Measurements from ENCODE around the gene ADA. TPM values are rescaled to one million over a fixed set of nuclear protein-coding genes. Genes with fewer than 3 reads are reported as not detected.

ADA gene
- total RNA-seq, 1 experiment from 2014 or later = 5.1 TPM

DNA sequence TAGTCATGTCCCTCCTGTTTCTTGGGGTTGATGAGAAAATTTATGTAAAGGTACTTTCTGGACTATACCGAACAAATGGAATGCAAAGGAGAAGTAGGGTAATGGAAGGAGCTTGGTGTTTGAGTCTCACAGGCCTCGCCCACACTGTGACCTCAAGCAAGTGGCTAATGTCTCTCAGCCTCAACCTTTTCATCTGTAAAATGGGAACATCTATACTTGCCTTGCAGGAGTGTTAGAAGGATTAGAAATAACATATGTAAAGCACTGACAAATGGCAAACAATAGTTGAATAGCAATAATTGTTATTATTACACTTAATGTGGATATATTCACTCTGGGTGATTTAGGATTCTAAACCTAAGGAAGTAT, 78.0 kb downstream of the ADA start:
- peaks cover 27% of the 10 kb centered on the region for H3K4me1 Mint-ChIP-seq (ENCODE audit: insufficient read depth, unreplicated experiment)
- TF ChIP-seq, protein P1, sequence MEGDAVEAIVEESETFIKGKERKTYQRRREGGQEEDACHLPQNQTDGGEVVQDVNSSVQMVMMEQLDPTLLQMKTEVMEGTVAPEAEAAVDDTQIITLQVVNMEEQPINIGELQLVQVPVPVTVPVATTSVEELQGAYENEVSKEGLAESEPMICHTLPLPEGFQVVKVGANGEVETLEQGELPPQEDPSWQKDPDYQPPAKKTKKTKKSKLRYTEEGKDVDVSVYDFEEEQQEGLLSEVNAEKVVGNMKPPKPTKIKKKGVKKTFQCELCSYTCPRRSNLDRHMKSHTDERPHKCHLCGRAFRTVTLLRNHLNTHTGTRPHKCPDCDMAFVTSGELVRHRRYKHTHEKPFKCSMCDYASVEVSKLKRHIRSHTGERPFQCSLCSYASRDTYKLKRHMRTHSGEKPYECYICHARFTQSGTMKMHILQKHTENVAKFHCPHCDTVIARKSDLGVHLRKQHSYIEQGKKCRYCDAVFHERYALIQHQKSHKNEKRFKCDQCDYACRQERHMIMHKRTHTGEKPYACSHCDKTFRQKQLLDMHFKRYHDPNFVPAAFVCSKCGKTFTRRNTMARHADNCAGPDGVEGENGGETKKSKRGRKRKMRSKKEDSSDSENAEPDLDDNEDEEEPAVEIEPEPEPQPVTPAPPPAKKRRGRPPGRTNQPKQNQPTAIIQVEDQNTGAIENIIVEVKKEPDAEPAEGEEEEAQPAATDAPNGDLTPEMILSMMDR (IDR thresholded peaks at IDR 0.05; ENCODE audit: unreplicated experiment) = no peak
- ChIA-PET POLR2A (interaction anchor here (0.6 to 2.6 kb wide), 29 partner anchors 10 to 845 kb away, joined by 3 to 26 read pairs (median 5); partner anchors contain the start of genes OSER1, SERINC3 and TTPAL), CTCF (interaction anchor here (0.5 to 2.1 kb wide), 9 partner anchors 9 to 344 kb away, joined by 3 to 9 read pairs (median 3); partner anchors contain the start of gene PKIG)
- intact Hi-C loops (cut with micrococcal nuclease) = loop anchor here (5.0 kb wide), 1 partner anchor 51 kb away; the partner anchor contains the start of gene SERINC3
- H3K9me3 Mint-ChIP-seq (ENCODE audit: unreplicated experiment) = peaks cover 4% of the 10 kb centered on the region
- H3K27ac Mint-ChIP-seq (ENCODE audit: low read depth, unreplicated experiment) = peak overlapping the region; percentile 55
- peak overlapping the region; percentile 45 for H3K4me3 Mint-ChIP-seq (ENCODE audit: unreplicated experiment)
- DNase-seq (ENCODE audit: unreplicated experiment) = no peak
- no peaks in the 10 kb centered on the region for H3K27me3 Mint-ChIP-seq (ENCODE audit: insufficient read depth, unreplicated experiment)
- H3K36me3 Mint-ChIP-seq (ENCODE audit: insufficient read depth, unreplicated experiment) = peaks cover 6% of the 10 kb centered on the region
- no TSS peak for BruUV-seq (replicated peaks)

DNA sequence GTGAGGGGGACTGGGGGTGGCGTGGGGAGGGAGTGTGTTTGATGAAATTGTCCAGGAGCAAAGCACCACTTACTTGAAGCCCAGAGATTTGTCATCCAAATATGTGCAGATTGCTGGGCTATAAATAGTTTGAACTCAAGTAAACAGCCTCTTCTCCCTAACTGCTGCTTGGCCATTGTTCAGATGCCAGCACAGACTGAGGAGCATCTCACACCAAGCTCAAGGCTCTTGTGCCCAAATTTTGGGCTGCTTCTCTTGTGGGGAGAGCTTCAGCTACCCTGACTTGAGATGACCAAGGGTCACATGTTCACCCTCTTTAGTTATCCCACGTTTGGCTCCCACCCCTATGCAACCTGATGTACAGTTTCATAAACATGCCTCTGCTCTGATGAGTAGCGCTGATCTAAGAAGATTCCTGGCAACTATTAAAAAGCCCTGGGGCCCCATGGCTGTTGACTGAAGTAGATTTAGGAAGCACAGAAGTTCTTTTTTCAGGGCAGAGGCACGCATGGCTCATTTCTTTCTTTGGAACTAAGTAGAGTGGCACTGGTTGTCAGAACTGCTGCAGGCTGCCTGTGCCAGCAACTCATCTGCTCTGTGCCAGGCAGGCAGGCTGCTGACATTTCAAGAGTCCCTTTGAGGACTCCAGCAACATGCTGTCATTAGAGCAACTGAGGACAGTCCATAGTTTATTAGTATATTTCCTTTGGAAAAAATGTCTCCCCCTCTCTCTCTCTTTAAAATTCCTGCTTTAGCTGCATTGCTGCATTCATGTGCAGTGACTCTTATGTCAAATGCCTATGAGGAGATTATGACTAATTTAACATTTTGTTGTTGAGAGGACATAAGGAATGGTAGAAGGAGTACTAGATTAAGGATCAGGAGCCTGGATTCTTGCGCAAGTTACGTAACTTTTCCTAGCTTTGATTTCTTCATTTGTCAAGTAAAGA, 78.7 kb downstream of the ADA start:
- peaks cover 27% of the 10 kb centered on the region for H3K4me1 Mint-ChIP-seq (ENCODE audit: insufficient read depth, unreplicated experiment)
- intact Hi-C loops (cut with micrococcal nuclease) = loop anchor here (5.0 kb wide), 1 partner anchor 51 kb away; the partner anchor contains the start of gene SERINC3
- peaks cover 6% of the 10 kb centered on the region for H3K36me3 Mint-ChIP-seq (ENCODE audit: insufficient read depth, unreplicated experiment)
- ChIA-PET CTCF (interaction anchor here (0.5 to 2.1 kb wide), 12 partner anchors 10 to 344 kb away, joined by 3 to 9 read pairs (median 3); partner anchors contain the start of gene PKIG), POLR2A (interaction anchor here (0.6 to 2.6 kb wide), 31 partner anchors 9 to 364 kb away, joined by 3 to 26 read pairs (median 4); partner anchors contain the start of genes OSER1, SERINC3 and TTPAL)
- DNase-seq (ENCODE audit: unreplicated experiment) = peak; percentile 85
- no peaks in the 10 kb centered on the region for H3K27me3 Mint-ChIP-seq (ENCODE audit: insufficient read depth, unreplicated experiment)
- H3K4me3 Mint-ChIP-seq (ENCODE audit: unreplicated experiment) = peak overlapping the region; percentile 45
- H3K27ac Mint-ChIP-seq (ENCODE audit: low read depth, unreplicated experiment) = peak overlapping the region; percentile 55
- no TSS peak for BruUV-seq (replicated peaks)
- H3K9me3 Mint-ChIP-seq (ENCODE audit: unreplicated experiment) = no peaks in the 10 kb centered on the region
- TF ChIP-seq, protein P1 (IDR thresholded peaks at IDR 0.05; ENCODE audit: unreplicated experiment) = no peak

DNA sequence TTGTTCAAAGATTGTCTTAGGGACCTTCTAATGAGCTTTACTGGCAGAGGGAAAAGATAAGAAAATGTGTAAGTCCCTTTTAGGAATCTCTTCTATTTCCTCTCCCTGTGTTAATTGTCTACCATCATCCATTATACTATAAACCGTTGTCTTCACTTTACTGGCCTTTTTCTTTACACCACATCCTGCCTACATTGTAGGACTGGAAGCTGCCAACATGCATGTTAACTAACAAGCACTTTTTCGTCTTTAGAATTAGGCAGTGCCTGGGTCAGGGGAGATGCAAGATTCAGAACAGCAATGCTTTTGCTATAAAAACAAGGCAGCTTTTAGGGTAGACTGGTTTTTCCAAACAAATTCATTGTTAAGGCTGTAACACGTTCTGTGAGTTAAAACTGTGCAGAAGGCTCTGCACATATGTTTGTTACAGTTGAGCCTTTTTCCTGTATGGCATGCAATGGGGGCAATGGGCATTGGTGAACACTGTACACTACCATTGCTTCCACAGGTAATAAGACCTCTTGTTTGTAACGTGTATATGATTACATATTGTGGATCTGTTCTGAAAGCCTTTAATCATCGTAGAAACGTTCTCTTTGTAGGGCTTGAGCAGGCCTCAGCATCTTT, 80.0 kb downstream of the ADA start:
- Mint-ChIP-seq H3K27me3 (ENCODE audit: insufficient read depth, unreplicated experiment) (no peaks in the 10 kb centered on the region), H3K4me1 (ENCODE audit: insufficient read depth, unreplicated experiment) (peaks cover 31% of the 10 kb centered on the region), H3K27ac (ENCODE audit: low read depth, unreplicated experiment) (no peak overlapping the region), H3K4me3 (ENCODE audit: unreplicated experiment) (no peak overlapping the region), H3K36me3 (ENCODE audit: insufficient read depth, unreplicated experiment) (peaks cover 6% of the 10 kb centered on the region), H3K9me3 (ENCODE audit: unreplicated experiment) (no peaks in the 10 kb centered on the region)
- TF ChIP-seq, protein P1 (IDR thresholded peaks at IDR 0.05; ENCODE audit: unreplicated experiment) = no peak
- DNase-seq (ENCODE audit: unreplicated experiment) = no peak
- ChIA-PET POLR2A (interaction anchor here (0.6 to 2.5 kb wide), 5 partner anchors 19 to 944 kb away, joined by 3 to 26 read pairs (median 5); partner anchors contain the start of genes SERINC3 and SPINT3), CTCF (interaction anchor here (0.7 to 1.4 kb wide), 3 partner anchors 18 to 38 kb away, joined by 3 to 4 read pairs (median 3); no protein-coding TSS in a partner anchor)
- BruUV-seq (replicated peaks) = no TSS peak
- intact Hi-C loops (cut with micrococcal nuclease) = loop anchor here (5.0 kb wide), 1 partner anchor 49 kb away; the partner anchor contains the start of gene SERINC3

Measured in MCF 10A (cell line).